Lower lobe of right lung (tissue), 2 donors: Measurements from ENCODE around the gene KRT1. TPM values are rescaled to one million over a fixed set of nuclear protein-coding genes. Genes with fewer than 3 reads are reported as not detected.
"Not testable (repeated sequence)": the region's sequence is repeated elsewhere in the genome, so short reads cannot be mapped to it uniquely, and the experiment has no call there.

ENCODE experiments used
- ATAC-seq, 2 donors: fragments of 200-7000 bp; cut with Tn5 transposase; one replicate each; pipeline ENCODE4 v1.9.1; 2020 to 2022; ENCODE audit warnings: mild to moderate bottlenecking in 2 of 2, moderate library complexity in 2 of 2
- DNase-seq: peaks from one replicate; pipeline ENCODE4 v3.0.0-alpha.2; 2020
- H3K27ac ChIP-seq: fragments of 200-600 bp; one replicate; pipeline ENCODE4 v1.8.0; 2022
- H3K27me3 ChIP-seq: fragments of 200-600 bp; one replicate; pipeline ENCODE4 v1.8.0; 2022; ENCODE audit warnings: low read depth
- H3K36me3 ChIP-seq: fragments of 200-600 bp; one replicate; pipeline ENCODE4 v1.8.0; 2022; ENCODE audit warnings: mild to moderate bottlenecking
- H3K4me1 ChIP-seq: fragments of 200-600 bp; one replicate; pipeline ENCODE4 v1.8.0; 2022
- H3K4me3 ChIP-seq: fragments of 200-600 bp; one replicate; pipeline ENCODE4 v1.8.0; 2022; ENCODE audit warnings: mild to moderate bottlenecking
- H3K9me3 ChIP-seq: fragments of 200-600 bp; one replicate; pipeline ENCODE4 v1.8.0; 2022
- CTCF ChIP-seq: fragments of 200-600 bp; IDR thresholded peaks from one replicate; pipeline ENCODE4 v1.8.0; 2022; ENCODE audit warnings: antibody characterized with exemption, mild to moderate bottlenecking
- intact Hi-C: fragments of 100-400 bp; cut with DNase I; formaldehyde crosslinking; loops from one replicate; pipeline ENCODE4 v1.11.0; 2022
- total RNA-seq: library from RNA; stranded (reverse); fragmentation: NEBNext Ultra II Directional; extraction: Animal tissue kit (Norgen Biotek cat#: 25700); gene quantifications from one replicate; pipeline ENCODE4 v1.2.1, GENCODE V29; 2021
- donor health status: DM: no; HTN: yes; CAD: no; lungs with severe emphysema.

KRT1 gene
- total RNA-seq, 1 donor from 2014 or later = 1.3 TPM

DNA sequence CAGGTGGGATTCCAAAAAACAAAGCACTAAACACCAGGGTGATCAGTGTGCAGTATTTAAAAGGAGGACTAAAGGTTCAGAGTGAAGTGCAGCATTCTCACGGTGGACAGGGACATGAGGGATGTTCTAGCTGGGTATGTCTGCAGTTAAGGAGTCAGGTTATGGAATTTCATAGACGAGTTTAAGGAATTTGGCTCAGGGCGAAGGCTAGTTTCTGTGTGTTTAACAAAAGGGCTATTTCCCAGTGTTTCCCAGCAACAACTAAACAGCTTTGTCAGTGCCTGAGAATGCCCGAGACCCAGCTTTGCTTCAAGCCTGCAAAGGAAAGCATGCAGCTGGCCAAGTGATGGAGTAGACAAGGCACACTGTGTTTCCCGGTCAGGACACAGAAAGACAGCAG, 7.0 kb downstream of the KRT1 start:
- H3K9me3 ChIP-seq = no peaks in the 10 kb centered on the region
- ATAC-seq (no peak), DNase-seq (no peak)
- H3K27ac ChIP-seq = no peak overlapping the region
- no peaks in the 10 kb centered on the region for H3K4me1 ChIP-seq
- no peak overlapping the region for H3K4me3 ChIP-seq
- TF ChIP-seq CTCF = no peak
- intact Hi-C loops = no loop called here
- no peaks in the 10 kb centered on the region for H3K36me3 ChIP-seq
- peaks cover 4% of the 10 kb centered on the region for H3K27me3 ChIP-seq

GRCh38 chr12:52672321-52672933, 7.8 kb downstream of the KRT1 start:
- H3K27me3 ChIP-seq = peaks cover 9% of the 10 kb centered on the region
- no peak for TF ChIP-seq CTCF
- intact Hi-C loops = no loop called here
- no peak overlapping the region for H3K4me3 ChIP-seq
- no peaks in the 10 kb centered on the region for H3K4me1 ChIP-seq
- H3K36me3 ChIP-seq = no peaks in the 10 kb centered on the region
- DNase-seq = no peak
- H3K27ac ChIP-seq = no peak overlapping the region
- no peak for ATAC-seq
- no peaks in the 10 kb centered on the region for H3K9me3 ChIP-seq

- Histone ChIP-seq H3K27me3 (peaks cover 10% of the 10 kb centered on the region), H3K4me1 (no peaks in the 10 kb centered on the region), H3K27ac (no peak overlapping the region), H3K9me3 (no peaks in the 10 kb centered on the region), H3K4me3 (no peak overlapping the region), H3K36me3 (no peaks in the 10 kb centered on the region)
- ATAC-seq (no peak), DNase-seq (no peak)
- TF ChIP-seq CTCF = no peak
- intact Hi-C loops = no loop called here
These were observed 9.2 kb downstream of the KRT1 start for GRCh38 chr12:52670961-52671360.

DNA sequence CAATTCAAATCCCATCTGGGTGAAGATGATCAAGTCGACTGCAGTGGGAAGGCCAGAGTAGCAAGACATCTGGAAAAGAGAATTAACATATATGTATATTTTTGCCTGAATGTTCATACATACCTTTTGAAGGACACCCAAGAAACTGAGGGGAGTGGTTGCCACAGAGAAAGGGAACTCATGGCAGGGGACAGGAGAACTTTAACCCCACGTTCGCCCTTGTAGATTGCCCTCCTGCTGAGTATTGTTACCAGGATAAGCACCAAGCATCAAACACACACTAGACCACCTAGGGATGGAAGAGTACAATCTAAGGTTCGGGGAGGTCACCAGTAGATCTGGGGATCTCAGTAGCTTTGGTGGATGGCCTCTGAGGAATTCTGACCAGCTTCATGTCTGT, 9.7 kb downstream of the KRT1 start:
- intact Hi-C loops = no loop called here
- Histone ChIP-seq H3K27me3 (peaks cover 9% of the 10 kb centered on the region), H3K36me3 (no peaks in the 10 kb centered on the region), H3K27ac (no peak overlapping the region), H3K4me3 (no peak overlapping the region), H3K9me3 (no peaks in the 10 kb centered on the region), H3K4me1 (no peaks in the 10 kb centered on the region)
- TF ChIP-seq CTCF = no peak
- DNase-seq (no peak), ATAC-seq (no peak)

- DNase-seq, H3K9me3 ChIP-seq, ATAC-seq, H3K27me3 ChIP-seq, H3K4me1 ChIP-seq, H3K27ac ChIP-seq, intact Hi-C loops, H3K4me3 ChIP-seq, H3K36me3 ChIP-seq: not testable (repeated sequence)
These were observed 10.3 kb downstream of the KRT1 start for GRCh38 chr12:52669941-52670340.

DNA sequence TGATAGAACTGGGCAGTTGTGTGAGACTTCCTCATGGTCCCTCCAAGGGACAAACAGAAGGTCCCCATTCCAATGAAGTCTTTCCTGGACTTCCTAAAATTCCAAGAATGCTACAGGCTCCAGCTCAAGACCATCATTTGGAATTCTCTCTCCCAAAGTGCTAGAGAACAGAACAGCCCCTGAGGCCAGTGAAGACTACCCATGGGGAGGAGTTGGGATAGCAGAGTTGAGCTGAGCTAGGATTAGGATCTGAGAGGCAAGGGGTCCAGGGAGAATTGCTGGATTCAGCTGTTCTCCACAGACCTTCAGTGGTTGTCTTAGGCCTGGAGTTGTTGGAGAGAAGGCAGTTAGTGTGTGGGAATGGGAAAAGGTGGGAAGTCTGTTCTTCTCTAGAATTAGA, 10.8 kb downstream of the KRT1 start:
- Histone ChIP-seq H3K36me3 (no peaks in the 10 kb centered on the region), H3K27me3 (peaks cover 7% of the 10 kb centered on the region), H3K4me1 (no peaks in the 10 kb centered on the region), H3K9me3 (no peaks in the 10 kb centered on the region), H3K27ac (no peak overlapping the region), H3K4me3 (no peak overlapping the region)
- TF ChIP-seq CTCF = no peak
- intact Hi-C loops = no loop called here
- DNase-seq (no peak), ATAC-seq (no peak)
